Non-pigmented ciliary epithelial cell (primary cell): ENCODE data around the gene CEP170B.
"Not testable (repeated sequence)": the region's sequence is repeated elsewhere in the genome, so short reads cannot be mapped to it uniquely, and the experiment has no call there.

Experiments used
- DNase-seq: peaks from one replicate; pipeline ENCODE4 v3.0.0-alpha.2; 2010; ENCODE audit warnings: low read depth

CEP170B gene

DNA sequence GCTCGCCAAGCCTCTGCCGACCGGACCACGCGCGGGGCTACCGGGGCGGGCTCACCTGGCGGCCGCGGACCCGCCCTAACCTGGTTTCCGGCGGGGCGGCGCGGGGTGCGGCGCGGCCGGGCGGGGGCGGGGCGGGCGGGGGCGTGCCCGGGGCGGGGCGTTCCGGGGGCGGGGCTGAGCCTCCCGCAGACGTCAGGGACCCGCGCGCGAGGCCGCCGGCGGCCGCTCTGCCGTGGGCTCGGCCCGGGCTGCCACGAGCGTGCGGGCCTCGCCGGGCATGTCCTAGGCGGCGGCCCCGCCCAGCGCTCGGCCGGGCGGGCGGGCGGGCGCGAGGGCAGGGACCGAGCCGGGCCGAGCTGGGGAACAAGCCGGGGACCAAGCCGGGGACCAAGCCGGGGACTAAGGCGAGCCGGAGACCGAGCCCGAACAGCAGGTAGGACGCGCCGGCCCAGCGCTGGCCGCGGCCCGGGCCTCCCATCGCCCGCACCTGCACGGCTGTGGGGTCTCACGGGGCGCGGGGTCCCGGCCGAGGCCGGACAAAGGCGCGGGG is at the start of gene CEP170B:
TSS of gene CEP170B (plus strand) at position 188 of the 550 bp plus-strand sequence. CDS start 3,183 bp downstream, outside the sequence.
- DNase-seq, result no peak

- no peak for DNase-seq
These were observed 48.5 kb upstream of the CEP170B start for GRCh38 chr14:104816616-104816884.

DNA sequence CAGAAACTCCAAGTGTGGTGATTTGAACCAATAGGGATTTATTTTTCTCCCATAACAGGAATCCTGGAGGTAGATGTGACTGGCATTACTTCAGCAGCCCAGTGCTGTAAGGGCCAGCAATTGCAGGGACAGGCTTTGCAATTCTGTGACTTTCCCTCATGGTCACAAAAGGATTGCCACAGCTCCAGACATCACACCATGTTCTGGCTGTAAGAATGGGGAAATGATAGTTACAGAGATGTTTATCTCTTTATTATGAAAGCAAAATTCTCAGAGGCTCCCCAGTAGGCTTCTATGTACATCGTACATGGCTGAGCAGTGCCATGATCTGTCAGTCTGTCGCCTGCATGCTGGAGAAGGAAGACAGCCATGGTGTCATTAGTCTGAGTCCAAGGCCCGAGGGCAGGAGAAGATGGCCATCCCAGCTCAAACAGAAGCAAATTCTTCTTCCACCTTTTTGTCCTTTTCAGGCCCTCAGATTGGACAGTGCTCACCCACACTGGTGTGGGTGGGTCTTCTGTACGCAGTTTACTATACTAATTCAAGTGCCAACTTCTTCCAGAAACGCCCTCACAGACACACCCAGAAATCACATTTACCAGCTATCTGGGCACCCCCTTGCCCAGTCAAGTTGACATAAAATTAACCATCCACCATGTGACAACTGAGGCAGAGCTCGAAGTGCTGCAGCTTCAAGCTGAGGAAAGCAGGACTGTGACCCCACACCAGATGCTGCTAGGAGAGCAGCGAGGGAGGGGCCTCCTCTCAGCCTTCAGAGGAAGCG is 46.9 kb upstream of the CEP170B start:
- no peak for DNase-seq

DNA sequence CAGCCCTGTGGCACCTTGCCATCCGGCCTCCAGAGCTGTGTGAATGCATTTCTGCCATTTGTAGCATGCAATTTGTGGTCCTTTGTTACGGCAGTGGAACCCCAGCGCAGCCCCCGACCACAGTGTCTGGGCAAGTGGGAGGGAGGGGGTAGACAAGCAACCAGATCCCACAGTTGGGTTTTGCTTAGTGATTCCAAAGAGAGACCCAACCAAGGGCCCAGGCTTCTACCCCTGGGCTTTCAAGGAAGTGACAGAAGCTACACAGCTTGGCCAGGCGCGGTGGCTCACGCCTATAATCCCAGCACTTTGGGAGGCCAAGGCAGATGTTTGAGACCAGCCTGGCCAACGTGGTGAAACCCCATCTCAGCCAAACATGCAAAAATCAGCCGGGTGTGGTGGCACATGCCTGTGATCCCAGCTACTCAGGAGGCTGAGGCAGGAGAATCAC is 46.3 kb upstream of the CEP170B start:
- no peak for DNase-seq

- DNase-seq, result no peak
These were observed 45.7 kb upstream of the CEP170B start for GRCh38 chr14:104819361-104819781.

DNA sequence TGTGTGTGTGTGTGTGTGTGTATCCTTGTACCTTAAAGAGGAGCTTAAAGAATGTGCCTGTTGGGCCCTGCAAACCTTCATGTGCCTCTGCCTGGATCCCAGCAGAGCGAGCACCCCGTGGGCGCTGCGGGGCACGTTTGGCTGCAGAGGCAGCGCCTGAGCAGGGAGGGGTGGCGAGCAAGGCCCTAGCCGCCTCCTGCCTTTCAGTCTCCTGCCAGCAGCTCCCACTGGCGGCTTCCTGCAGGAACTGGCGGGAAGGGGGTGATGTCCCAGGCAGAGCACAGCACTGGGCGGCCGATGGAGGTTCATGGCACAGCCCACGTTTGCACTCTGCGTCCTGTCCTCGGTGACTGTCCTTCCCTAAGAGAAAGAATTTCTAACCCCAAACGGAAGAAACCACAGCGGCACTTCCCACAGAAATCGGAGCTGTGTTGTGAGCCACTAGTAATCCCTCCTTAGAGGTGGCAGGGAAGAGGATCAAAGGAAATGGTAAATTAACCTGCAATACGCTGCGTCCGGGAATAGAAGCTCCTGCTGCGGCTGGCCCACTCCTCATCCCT is 44.3 kb upstream of the CEP170B start:
- DNase-seq, result no peak

GRCh38 chr14:104821229-104821945 is 43.7 kb upstream of the CEP170B start:
- DNase-seq, result no peak

DNA sequence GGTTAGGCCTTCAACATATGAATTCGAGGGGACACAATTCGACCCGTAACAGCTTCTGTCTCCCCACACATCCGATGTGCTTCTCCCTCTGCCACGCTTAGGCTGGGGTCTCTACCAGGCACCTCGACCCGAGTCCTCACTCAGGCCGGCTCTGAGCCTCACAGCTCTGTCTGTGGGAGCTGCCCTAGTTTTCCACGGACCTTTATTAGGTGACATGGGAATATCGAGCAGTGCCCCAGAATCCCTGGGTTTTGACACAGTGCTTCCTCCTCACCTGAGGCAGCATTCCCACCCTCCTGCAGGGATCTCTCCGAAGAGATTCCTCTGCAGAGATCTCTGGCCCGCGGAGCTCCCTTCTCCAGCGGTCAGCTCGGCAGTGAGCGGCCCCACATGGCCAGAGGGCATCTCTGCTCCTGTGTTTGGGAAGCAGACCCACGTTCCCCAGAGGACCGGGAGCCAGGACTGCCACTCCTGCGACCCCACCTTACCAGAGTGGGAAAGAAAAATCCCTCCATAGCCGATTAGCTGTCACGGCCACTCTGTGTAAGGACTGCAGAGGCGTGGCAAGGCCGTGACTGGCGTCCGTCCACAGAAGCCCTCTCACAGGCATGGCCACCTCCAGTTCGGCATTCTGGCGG is 43.0 kb upstream of the CEP170B start:
- DNase-seq, result no peak

DNA sequence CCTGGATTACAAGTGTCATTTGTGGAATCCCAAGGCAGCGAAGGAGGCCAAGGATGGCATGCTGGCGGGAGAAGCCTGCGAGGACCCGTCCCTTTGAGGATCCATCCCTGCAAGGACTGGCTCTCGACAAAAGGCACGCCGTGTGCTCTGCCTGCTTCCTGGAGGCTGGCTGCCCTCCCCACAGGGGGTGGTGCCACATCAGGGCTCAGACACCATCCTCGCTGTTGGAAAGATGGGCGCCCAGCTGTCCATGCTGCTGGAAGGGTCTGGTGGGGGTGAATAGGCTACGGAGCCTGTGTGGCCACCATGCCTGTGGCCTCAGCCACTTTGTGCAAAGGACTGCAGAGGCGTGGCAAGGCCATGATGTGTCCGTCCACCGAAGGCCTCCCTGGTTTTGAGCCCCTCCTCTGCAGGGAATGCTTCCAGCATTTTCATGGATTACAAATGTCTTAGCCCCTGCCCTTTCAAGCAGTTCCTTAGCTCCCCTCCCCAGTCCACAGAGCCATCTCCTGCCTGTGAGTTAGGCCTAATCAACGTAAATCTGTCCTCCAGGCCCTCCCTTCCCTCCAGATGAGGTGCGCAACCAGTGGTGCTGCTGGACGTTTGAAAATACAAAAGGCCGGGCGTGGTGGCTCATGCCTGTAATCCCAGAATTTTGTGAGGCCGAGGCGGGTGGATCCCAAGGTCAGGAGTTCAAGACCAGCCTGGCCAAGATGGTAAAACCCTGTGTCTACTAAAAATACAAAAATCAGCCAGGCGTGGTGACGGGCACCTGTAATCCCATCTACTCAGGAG is 42.0 kb upstream of the CEP170B start:
- DNase-seq, result no peak

DNA sequence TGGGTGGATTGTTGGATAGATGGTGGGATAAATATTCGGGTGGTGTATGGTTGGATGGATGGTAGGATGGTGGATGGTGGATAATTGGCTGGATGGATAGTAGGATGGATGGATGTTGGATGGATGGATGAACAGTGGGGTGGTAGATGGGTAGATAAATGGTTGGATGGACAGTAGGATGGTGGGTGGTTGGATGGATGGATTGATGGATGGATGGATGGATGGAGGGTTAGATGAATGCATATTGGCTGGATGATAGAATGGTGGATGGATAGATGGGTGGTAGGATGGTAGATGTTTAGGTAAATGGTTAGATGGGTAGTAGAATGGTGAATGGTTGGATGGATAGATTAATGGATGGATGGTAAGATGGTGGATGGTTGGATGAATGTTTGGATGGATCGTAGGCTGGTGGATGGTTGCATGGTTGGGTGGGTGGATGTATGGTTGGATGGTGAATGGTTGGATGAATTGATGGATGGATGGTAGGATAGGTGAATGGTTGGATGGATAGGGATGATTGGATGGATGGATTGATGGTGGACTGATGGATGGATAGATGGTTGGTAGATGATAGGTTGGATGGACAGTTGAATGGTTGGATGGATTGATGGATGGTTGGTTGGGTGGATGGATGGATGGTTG is 40.6 kb upstream of the CEP170B start:
- no peak for DNase-seq

- DNase-seq, result no peak
These were observed 38.7 kb upstream of the CEP170B start for GRCh38 chr14:104826189-104826860.

DNA sequence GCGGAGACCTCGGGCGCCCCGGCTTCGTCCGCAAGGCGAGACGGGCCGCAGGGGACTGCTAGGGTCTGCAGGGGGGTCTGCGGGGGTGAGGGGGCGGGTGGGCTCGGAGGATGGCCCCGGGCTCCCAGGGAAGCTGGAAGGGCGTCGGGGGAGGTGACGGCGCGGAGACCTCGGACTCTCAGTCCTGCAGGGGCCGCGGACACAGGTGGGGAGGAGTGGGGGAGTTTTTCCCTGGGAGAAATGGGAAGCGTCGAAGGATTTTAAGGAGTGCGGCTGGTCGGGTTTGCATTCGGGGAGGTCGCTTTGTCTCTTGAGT is 38.2 kb upstream of the CEP170B start:
- no peak for DNase-seq

DNA sequence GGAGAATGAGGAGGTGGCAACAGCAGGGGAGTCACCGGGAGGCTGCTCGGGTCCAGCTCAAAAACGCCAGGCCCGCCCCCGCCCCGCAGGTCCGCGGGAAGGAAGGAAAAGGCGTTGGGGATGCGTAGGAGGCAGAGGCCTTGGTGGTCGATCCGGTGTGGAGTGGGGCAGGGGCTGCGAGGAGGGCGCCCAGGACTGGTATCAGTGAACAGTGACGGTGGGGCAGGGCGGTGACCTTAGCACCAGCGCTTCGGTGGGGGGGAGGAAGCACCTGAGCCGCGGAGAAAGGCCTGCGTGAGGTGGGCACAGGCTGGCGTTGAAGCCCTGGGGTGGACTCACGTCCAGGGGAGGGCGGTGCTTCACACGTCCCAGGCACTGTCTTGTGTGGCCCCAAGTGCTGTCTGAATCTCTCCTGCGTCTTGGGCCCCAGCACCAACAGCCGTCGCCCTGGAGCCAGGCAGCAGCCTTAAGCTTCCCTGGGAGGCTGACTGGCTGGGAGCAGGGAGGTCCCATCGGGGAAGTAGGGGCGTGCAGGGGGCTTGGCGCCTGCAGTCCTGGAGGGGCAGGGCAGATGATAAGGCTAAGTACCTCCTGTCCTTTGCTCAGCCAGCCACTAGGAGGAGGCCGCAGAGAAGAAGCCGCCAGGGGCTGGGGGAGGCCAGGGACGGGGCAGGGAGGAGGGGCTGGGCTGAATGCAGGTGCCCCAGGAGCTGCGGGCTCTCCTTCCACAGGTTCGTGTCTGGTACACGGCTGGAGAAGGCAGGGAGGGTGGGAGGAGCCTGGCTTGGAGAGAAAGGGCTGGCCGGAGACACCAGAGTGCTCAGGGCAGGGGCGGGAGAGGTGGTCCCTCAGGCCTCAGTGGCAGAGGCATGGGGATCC is 37.7 kb upstream of the CEP170B start:
- no peak for DNase-seq

- DNase-seq, result no peak
These were observed 34.3 kb upstream of the CEP170B start for GRCh38 chr14:104830781-104831180.

DNA sequence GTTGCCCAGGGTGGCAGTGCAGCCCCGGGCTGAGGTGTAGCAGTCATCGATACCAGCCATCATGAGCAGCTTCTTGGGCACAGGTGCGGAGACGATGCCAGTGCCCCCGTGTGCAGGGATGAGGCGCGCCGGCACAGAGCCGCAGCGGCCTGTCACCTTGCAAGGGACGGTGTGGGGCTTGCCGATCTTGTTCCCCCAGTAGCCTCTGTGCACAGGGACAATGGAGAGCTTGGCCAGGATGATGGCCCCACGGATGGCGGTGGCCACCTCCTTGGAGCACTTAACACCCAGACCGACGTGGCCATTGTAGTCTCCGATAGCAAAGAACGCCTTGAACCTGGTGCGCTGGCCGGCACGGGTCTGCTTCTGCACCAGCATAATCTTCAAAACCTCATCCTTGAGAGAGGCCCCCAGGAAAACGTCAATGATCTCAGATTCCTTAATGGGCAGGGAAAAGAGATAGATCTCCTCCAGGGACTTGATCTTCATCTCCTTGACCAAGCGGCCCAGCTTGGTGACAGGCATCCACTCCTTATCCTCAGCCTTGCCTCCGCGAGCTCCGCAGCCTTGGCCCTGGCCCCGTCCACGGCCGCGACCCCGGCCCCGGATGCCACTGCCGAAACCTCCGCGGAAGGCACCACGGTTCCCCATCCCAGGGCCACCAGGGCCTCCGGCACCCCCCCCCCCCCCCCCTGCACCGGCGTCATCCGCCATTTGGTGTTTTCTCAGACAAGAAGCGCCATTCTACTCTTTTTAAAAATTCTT is 28.7 kb upstream of the CEP170B start:
- DNase-seq, result not testable (repeated sequence)

- no peak for DNase-seq
These were observed 23.3 kb upstream of the CEP170B start for GRCh38 chr14:104841730-104842129.

- no peak for DNase-seq
These were observed 22.1 kb upstream of the CEP170B start for GRCh38 chr14:104843006-104843405.

DNA sequence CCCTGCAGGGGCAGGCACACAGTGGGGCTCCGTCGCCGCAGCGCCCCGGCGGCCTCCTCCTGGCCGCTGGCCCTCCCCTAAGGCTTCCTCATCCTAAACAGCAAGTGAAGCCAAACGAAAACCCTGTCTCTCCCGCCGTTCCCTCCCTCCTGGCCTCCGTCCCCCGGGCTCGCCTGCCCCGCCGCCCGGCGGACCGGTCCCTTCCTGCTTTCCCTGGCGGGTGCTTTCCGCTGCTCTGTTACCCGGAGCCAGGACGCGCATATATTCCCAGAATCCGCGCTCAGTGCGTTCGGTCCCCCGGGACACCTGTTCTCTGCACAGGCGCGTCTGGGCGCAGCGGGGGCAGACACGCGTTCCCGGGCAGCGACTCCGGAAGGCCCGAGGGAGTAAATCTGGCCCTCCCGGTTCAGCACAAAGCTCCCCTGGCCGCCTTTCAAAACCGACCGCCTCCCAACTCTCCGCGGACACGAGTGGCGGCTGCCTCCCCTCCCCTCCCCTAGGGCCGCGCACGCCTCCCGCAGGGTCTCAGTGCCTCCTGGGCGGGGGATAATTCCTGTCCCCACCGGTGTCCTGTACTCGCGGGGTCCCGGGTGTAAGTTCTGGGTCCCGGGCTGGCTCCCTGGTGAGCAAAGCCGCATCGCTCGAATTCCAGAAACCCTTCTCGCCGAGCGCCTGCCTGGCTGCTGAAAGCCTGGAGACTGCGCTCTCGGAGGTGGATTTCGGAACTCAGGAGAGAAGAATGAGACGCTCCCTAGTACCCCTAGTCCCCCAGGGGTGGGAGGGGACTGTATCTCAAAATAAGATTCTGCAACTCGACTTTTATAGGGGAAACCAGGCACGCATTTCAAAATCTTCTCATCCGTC is 21.4 kb upstream of the CEP170B start:
- DNase-seq, result no peak
